Neuronal stem cell (in vitro differentiated cells): ENCODE data around the gene FUT7.
A peak's percentile ranks its signal among the peaks of the same experiment; 100 is the strongest.

Experiments used
- DNase-seq: peaks from one replicate; pipeline ENCODE4 v3.0.0-alpha.2; 2013; ENCODE audit warnings: low spot score
- H2AFZ ChIP-seq: one replicate; pipeline ENCODE4 v1.6.1; 2013; ENCODE audit warnings: mild to moderate bottlenecking, low read length, inconsistent platforms
- H2AK5ac ChIP-seq: 2 replicates; pipeline ENCODE4 v1.6.1; 2013; ENCODE audit warnings: low read depth, mild to moderate bottlenecking, inconsistent platforms, low read length, moderate library complexity, mixed read lengths
- H2BK120ac ChIP-seq: 2 replicates; pipeline ENCODE4 v1.6.1; 2013; ENCODE audit warnings: low read depth, mild to moderate bottlenecking, inconsistent platforms, low read length, moderate library complexity, mixed read lengths
- H2BK12ac ChIP-seq: one replicate; pipeline ENCODE4 v1.6.1; 2013; ENCODE audit warnings: low read length, inconsistent platforms
- H2BK15ac ChIP-seq: 2 replicates; pipeline ENCODE4 v1.6.1; 2013; ENCODE audit warnings: mild to moderate bottlenecking, low read length, inconsistent platforms, mixed read lengths
- H2BK5ac ChIP-seq: one replicate; pipeline ENCODE4 v1.6.1; 2013; ENCODE audit warnings: inconsistent platforms, mild to moderate bottlenecking, low read length, moderate library complexity
- H3K14ac ChIP-seq: one replicate; pipeline ENCODE4 v1.6.1; 2013; ENCODE audit warnings: low read length, inconsistent platforms
- H3K18ac ChIP-seq: 2 replicates; pipeline ENCODE4 v1.6.1; 2013; ENCODE audit warnings: low read length, inconsistent platforms
- H3K23ac ChIP-seq: 2 replicates; pipeline ENCODE4 v1.6.1; 2013; ENCODE audit warnings: low read depth, mild to moderate bottlenecking, mixed read lengths, low read length, inconsistent platforms; ENCODE audit not compliant: poor library complexity
- H3K27ac ChIP-seq: replicated peaks from 3 replicates; pipeline ENCODE4 v1.5.1; 2013; ENCODE audit warnings: low read length, inconsistent platforms
- H3K27me3 ChIP-seq, 3 experiments: 2 replicates each; pipeline ENCODE4 v1.6.1; 2013; ENCODE audit warnings: low read length in 3 of 3, mild to moderate bottlenecking in 2 of 3, inconsistent platforms in 1 of 3, low read depth in 1 of 3, mixed read lengths in 1 of 3, moderate library complexity in 1 of 3; ENCODE audit not compliant: control insufficient read depth in 3 of 3, insufficient read depth in 3 of 3
- H3K36me3 ChIP-seq, 2 donors: replicated peaks in 1 of 2; 2 replicates each; pipeline ENCODE4 v1.6.1; 2013; ENCODE audit warnings: low read length in 2 of 2; ENCODE audit not compliant: control insufficient read depth in 2 of 2, insufficient read depth in 2 of 2
- H3K4ac ChIP-seq: 2 replicates; pipeline ENCODE4 v1.6.1; 2013; ENCODE audit warnings: inconsistent platforms, mild to moderate bottlenecking, low read length, moderate library complexity
- H3K4me1 ChIP-seq, 2 donors: 1 replicate in 1 of 2; 2 replicates in 1 of 2; pipeline ENCODE4 v1.6.1; 2013; ENCODE audit warnings: low read length in 2 of 2, low read depth in 1 of 2; ENCODE audit not compliant: control insufficient read depth in 2 of 2, insufficient read depth in 1 of 2
- H3K4me2 ChIP-seq: one replicate; pipeline ENCODE4 v1.6.1; 2013; ENCODE audit warnings: mild to moderate bottlenecking, low read length, inconsistent platforms; ENCODE audit not compliant: insufficient read depth, poor library complexity, severe bottlenecking
- H3K4me3 ChIP-seq, 2 donors: 2 replicates each; pipeline ENCODE4 v1.5.1; 2013; ENCODE audit warnings: low read length in 2 of 2, mild to moderate bottlenecking in 2 of 2, inconsistent platforms in 1 of 2, moderate library complexity in 1 of 2
- H3K79me1 ChIP-seq: one replicate; pipeline ENCODE4 v1.6.1; 2013; ENCODE audit warnings: low read depth, mild to moderate bottlenecking, inconsistent platforms, low read length, moderate library complexity
- H3K9ac ChIP-seq: one replicate; pipeline ENCODE4 v1.6.1; 2013; ENCODE audit warnings: mild to moderate bottlenecking, low read depth, low read length, inconsistent platforms; ENCODE audit not compliant: poor library complexity
- H3K9me3 ChIP-seq, 2 donors: replicated peaks in 1 of 2; 2 replicates each; pipeline versions ENCODE3 to v1.6.1; 2013; ENCODE audit warnings: low read length in 2 of 2, mild to moderate bottlenecking in 2 of 2, inconsistent platforms in 1 of 2, low read depth in 1 of 2, mixed read lengths in 1 of 2, moderate library complexity in 1 of 2; ENCODE audit not compliant: control insufficient read depth in 2 of 2, insufficient read depth in 1 of 2
- H4K8ac ChIP-seq: one replicate; pipeline ENCODE4 v1.6.1; 2013; ENCODE audit warnings: low read depth, mild to moderate bottlenecking, inconsistent platforms, low read length, moderate library complexity
- H4K91ac ChIP-seq: one replicate; pipeline ENCODE4 v1.6.1; 2013; ENCODE audit warnings: low read length, low read depth, mild to moderate bottlenecking, inconsistent platforms; ENCODE audit not compliant: poor library complexity
- WGBS, 2 donors: extraction: QIAGEN DNeasy Blood & Tissue Kit; methylation state at CpG; one replicate each; pipeline ENCODE4 v1.1.7; 2013; ENCODE audit warnings: missing lambda C conversion rate in 2 of 2, mixed read lengths in 1 of 2; ENCODE audit not compliant: insufficient read length in 2 of 2, insufficient replicate concordance in 1 of 2; ENCODE audit errors: extremely low coverage in 2 of 2; 5-methylcytosine and 5-hydroxymethylcytosine counted together

FUT7 gene

DNA sequence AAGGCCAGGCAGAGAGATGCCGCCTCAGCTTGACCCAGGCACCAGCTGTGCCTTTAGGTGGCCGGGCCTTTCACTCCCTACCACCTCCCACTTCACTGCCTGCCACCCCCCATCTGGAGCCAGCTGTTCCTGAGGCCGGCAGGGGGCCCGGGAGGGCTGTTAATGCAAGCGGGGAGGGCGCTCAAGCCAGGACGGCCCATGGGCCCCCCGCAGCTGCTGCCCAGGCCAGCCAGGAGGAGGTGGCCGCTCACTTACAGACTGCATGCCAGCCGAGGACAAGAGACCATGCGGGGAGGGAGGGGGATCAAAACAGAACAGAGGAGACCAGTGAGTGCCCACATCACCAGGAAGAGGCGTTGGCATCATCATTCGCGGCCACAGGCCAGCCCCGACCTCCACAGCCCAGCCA, 8.3 kb downstream of the FUT7 start:
- H3K23ac ChIP-seq: peak overlapping the region; percentile 89
- WGBS, 2 donors: no CpG with 5 or more reads among the region's 15 CpGs

DNA sequence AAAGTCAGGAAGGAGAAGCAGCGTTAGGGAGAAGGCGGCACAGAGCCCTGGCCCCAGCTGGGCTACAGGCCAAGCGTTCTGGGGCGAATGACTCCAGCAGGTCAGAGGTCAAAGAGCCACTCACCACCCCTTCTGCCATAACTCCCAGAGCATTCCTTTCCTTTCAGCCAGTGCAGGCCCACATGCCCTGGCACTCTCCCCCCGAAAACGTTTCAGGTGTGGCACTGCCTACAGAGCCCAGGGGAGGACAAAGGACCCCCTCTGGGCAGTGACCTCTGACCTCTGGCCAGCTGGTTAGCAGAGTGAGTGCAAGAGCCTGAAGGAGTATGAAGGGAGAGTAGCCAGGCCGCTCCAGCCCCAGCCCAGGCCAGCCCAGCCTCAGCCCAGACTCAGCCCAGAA, 8.7 kb downstream of the FUT7 start:
- H2BK120ac ChIP-seq: no peak overlapping the region
- H4K91ac ChIP-seq: no peak overlapping the region
- peak overlapping the region; percentile 87 for H2BK15ac ChIP-seq
- no peaks in the 10 kb centered on the region for H3K9me3 ChIP-seq
- peak overlapping the region; percentile 97 for H3K14ac ChIP-seq
- H4K8ac ChIP-seq: no peak overlapping the region
- no CpG with 5 or more reads among the region's 7 CpGs for WGBS, 2 donors
- H3K4me2 ChIP-seq: no peak overlapping the region
- H3K4ac ChIP-seq: no peak overlapping the region
- peak overlapping the region; percentile 81 for H2AK5ac ChIP-seq
- peak overlapping the region; percentile 53 for H2BK5ac ChIP-seq
- peak overlapping the region; percentile 67 for H3K23ac ChIP-seq
- H3K4me1 ChIP-seq: peaks cover 23 to 32% of the 10 kb centered on the region in 2 donors
- no peak overlapping the region for H2AFZ ChIP-seq
- peaks cover 0 to 5% of the 10 kb centered on the region in 2 donors for H3K36me3 ChIP-seq
- no peak overlapping the region for H3K4me3 ChIP-seq
- no peak overlapping the region for H3K27ac ChIP-seq
- no peaks in the 10 kb centered on the region for H3K27me3 ChIP-seq
- H2BK12ac ChIP-seq: no peak overlapping the region
- DNase-seq: peak; percentile 45
- peak overlapping the region; percentile 85 for H3K18ac ChIP-seq
- peak overlapping the region; percentile 88 for H3K9ac ChIP-seq
- peaks cover 20% of the 10 kb centered on the region for H3K79me1 ChIP-seq

More for the DNA sequence above, 8.3 kb downstream of the FUT7 start:
- H3K27me3 ChIP-seq: peaks cover 0 to 3% (median 0%) of the 10 kb centered on the region in 3 experiments
- H3K4me2 ChIP-seq: no peak overlapping the region
- peak overlapping the region; percentile 53 for H3K4ac ChIP-seq
- H2AK5ac ChIP-seq: peak overlapping the region; percentile 81
- peaks cover 20% of the 10 kb centered on the region for H3K79me1 ChIP-seq
- peaks cover 0 to 5% of the 10 kb centered on the region in 2 donors for H3K36me3 ChIP-seq
- no peak overlapping the region for H4K8ac ChIP-seq
- H2BK12ac ChIP-seq: no peak overlapping the region
- peak overlapping the region; percentile 85 for H3K18ac ChIP-seq
- H2BK5ac ChIP-seq: peak overlapping the region; percentile 53
- peak overlapping the region; percentile 35 for H3K27ac ChIP-seq
- peaks cover 24 to 34% of the 10 kb centered on the region in 2 donors for H3K4me1 ChIP-seq
- no peaks in the 10 kb centered on the region for H3K9me3 ChIP-seq
- peak overlapping the region; percentile 88 for H3K9ac ChIP-seq
- H2BK15ac ChIP-seq: peak overlapping the region; percentile 87
- H2AFZ ChIP-seq: no peak overlapping the region
- no peak overlapping the region for H3K4me3 ChIP-seq
- H4K91ac ChIP-seq: no peak overlapping the region
- H2BK120ac ChIP-seq: no peak overlapping the region
- peak overlapping the region; percentile 97 for H3K14ac ChIP-seq
- DNase-seq: no peak

DNA sequence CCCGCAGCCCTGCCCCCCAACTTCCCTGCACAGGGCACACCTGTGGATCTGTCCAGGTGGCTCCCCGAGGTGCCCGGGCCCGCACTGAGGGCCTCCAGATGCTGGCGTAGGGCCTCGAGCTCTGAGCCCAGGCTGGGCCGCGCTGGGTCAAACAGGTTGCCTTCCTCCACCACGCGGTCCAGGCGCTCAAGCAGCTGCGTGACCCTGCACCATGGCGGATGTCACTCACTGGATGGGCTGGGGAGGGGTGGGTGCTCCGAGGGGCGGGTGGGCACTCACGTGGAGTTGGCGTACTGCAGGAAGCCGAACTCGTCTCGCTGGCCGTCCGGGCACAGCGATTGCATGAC, 9.3 kb downstream of the FUT7 start:
- Histone ChIP-seq H3K36me3 (peaks cover 0 to 10% of the 10 kb centered on the region in 2 donors), H4K91ac (no peak overlapping the region), H3K9me3 (no peaks in the 10 kb centered on the region), H3K4me1 (peaks cover 23 to 32% of the 10 kb centered on the region in 2 donors), H3K4ac (peak overlapping the region; percentile 37), H3K4me2 (no peak overlapping the region), H3K18ac (peak overlapping the region; percentile 65), H3K9ac (peak overlapping the region; percentile 2), H2AFZ (no peak overlapping the region), H3K27ac (peak overlapping the region; percentile 31), H4K8ac (no peak overlapping the region), H2AK5ac (peak overlapping the region; percentile 88), H3K23ac (peak overlapping the region; percentile 85), H3K14ac (peak overlapping the region; percentile 38), H2BK15ac (peak overlapping the region; percentile 59), H3K79me1 (peaks cover 20% of the 10 kb centered on the region), H3K4me3 (no peak overlapping the region), H2BK120ac (no peak overlapping the region), H2BK12ac (peak overlapping the region; percentile 10), H3K27me3 (no peaks in the 10 kb centered on the region), H2BK5ac (no peak overlapping the region)
- no peak for DNase-seq
- WGBS, 2 donors: no CpG with 5 or more reads among the region's 23 CpGs

DNA sequence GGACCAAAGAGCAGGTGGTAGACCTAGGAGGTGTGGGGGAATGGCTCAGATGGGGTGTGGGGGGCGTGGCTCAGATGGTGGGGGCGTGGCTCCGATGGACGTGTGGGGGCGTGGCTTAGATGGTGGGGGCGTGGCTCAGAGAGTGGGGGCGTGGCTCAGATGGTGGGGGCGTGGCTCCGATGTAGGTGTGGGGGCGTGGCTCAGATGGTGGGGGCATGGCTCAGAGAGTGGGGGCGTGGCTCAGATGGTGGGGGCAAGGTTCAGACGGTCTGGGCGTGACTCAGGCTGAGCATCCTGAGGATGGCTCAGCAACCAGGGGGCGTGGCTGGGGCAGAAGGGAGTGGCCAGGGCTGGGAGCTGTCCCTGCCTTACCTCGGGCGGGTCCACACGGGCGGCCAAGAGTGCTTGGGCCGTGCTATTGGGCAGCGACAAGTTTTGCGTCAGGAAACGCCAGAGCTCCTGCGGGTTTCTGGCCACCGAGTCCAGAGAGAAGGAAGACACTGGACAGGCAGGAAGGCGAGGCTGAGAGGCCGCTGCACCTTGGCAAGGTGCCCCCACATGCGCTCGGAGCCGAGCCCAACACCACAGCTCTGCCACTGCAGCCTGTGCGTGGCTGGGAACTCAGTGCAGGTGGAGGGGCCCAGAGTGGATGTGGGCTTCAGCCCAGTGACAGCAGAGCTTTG, 9.8 kb downstream of the FUT7 start:
- H4K8ac ChIP-seq: no peak overlapping the region
- peak overlapping the region; percentile 31 for H3K27ac ChIP-seq
- peak overlapping the region; percentile 88 for H2AK5ac ChIP-seq
- no peak overlapping the region for H2BK120ac ChIP-seq
- H2BK5ac ChIP-seq: no peak overlapping the region
- H3K23ac ChIP-seq: peak overlapping the region; percentile 85
- peaks cover 20% of the 10 kb centered on the region for H3K79me1 ChIP-seq
- H3K18ac ChIP-seq: peak overlapping the region; percentile 65
- no peaks in the 10 kb centered on the region for H3K27me3 ChIP-seq
- H3K4me2 ChIP-seq: no peak overlapping the region
- H3K36me3 ChIP-seq: peaks cover 3 to 15% of the 10 kb centered on the region in 2 donors
- no peak overlapping the region for H4K91ac ChIP-seq
- peaks cover 20 to 27% of the 10 kb centered on the region in 2 donors for H3K4me1 ChIP-seq
- H3K4ac ChIP-seq: peak overlapping the region; percentile 37
- no CpG with 5 or more reads among the region's 30 CpGs for WGBS, 2 donors
- no peak overlapping the region for H3K4me3 ChIP-seq
- H2BK12ac ChIP-seq: peak overlapping the region; percentile 10
- peak overlapping the region; percentile 38 for H3K14ac ChIP-seq
- H2BK15ac ChIP-seq: peak overlapping the region; percentile 59
- H3K9me3 ChIP-seq: peaks cover 0 to under 1% of the 10 kb centered on the region in 2 donors
- H3K9ac ChIP-seq: peak overlapping the region; percentile 2
- H2AFZ ChIP-seq: no peak overlapping the region
- no peak for DNase-seq
